GM15510 (cell line): ENCODE measurements around the gene RGS7.

Experiments
- POLR2A ChIP-seq: IDR thresholded peaks from 3 replicates; pipeline ENCODE4 v1.6.1; 2011; ENCODE audit warnings: borderline replicate concordance; ENCODE audit not compliant: insufficient read length; ENCODE audit errors: extremely low read depth

Gene RGS7

GRCh38 chr1:240821925-240822324 lies 535.1 kb downstream of the RGS7 start:
- TF ChIP-seq POLR2A = no peak

GRCh38 chr1:240820816-240821215 lies 536.2 kb downstream of the RGS7 start:
- TF ChIP-seq POLR2A = no peak

DNA sequence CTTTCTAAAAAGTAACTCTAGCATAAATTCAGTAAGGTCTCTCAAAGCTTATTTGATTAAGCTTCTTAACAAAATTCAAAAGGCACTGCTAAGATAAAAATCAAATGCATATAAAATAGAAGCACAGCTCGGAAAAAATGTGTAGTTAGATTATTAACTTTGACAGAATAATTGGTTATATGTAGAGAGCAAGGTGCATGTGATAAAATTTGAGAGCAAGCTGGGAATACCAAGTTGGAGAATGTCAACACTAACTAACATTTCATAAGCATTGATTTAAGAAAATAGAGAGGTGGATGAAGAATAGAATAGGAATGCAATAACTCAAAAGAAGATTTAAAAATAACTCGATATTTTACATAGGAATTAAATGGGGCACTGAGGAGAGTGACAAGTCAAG lies 540.5 kb downstream of the RGS7 start:
- no peak for TF ChIP-seq POLR2A

- TF ChIP-seq POLR2A = no peak
Measured at GRCh38 chr1:240813720-240814119, 543.3 kb downstream of the RGS7 start.

GRCh38 chr1:240811256-240811655 lies 545.7 kb downstream of the RGS7 start:
- no peak for TF ChIP-seq POLR2A

GRCh38 chr1:240808381-240808780 lies 548.6 kb downstream of the RGS7 start:
- no peak for TF ChIP-seq POLR2A

DNA sequence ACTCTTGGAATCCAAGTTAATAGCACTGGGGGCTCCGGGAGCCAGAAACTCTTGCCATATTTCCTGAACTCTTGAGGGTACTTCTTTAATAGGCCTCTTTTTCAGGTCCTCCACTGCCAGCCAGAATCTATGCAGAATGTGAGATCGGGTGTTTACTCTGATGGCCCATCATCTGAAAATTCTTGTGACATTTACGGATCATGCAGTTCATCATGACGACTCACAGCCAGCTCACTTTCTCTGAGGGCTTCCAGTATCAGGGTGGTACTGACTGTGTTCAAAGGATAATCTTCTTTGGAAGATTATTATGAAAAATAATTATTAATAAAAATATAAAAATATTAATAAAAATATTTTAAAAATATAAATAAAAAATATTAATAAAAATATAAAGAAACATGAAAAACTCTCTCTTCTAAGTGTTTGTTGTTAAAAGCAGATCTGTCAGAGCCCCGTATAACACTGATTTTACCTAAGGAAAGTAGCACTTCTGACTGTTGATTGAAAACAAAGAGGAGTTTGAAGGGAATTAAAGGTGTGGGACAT lies 550.7 kb downstream of the RGS7 start:
- no peak for TF ChIP-seq POLR2A

GRCh38 chr1:240804475-240804874 lies 552.5 kb downstream of the RGS7 start:
- no peak for TF ChIP-seq POLR2A

GRCh38 chr1:240803151-240803550 lies 553.9 kb downstream of the RGS7 start:
- TF ChIP-seq POLR2A = no peak

- no peak for TF ChIP-seq POLR2A
Measured at GRCh38 chr1:240802271-240802670, 554.7 kb downstream of the RGS7 start.

GRCh38 chr1:240801442-240801841 lies 555.6 kb downstream of the RGS7 start:
- TF ChIP-seq POLR2A = no peak

DNA sequence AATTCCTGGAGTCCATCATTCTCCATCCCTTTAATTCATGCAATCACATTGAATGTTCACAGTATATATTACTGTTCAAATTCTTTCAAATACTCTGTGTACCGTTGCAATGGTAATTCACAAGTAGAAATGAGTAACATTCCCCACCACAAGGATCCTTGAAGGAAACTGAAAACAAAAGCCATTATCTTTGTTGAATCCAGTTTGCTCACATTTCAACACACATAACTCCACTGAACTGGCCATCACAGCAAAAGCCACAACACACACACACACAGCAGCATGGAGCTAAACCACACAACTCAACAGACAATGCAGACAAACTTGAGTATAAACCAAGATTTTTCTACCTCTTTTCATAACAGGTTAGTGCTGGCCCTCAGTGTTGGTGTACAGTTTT lies 556.7 kb downstream of the RGS7 start:
- no peak for TF ChIP-seq POLR2A

- no peak for TF ChIP-seq POLR2A
Measured at GRCh38 chr1:240797050-240797449, 560.0 kb downstream of the RGS7 start.

- no peak for TF ChIP-seq POLR2A
Measured at GRCh38 chr1:240794046-240794843, 562.8 kb downstream of the RGS7 start.

DNA sequence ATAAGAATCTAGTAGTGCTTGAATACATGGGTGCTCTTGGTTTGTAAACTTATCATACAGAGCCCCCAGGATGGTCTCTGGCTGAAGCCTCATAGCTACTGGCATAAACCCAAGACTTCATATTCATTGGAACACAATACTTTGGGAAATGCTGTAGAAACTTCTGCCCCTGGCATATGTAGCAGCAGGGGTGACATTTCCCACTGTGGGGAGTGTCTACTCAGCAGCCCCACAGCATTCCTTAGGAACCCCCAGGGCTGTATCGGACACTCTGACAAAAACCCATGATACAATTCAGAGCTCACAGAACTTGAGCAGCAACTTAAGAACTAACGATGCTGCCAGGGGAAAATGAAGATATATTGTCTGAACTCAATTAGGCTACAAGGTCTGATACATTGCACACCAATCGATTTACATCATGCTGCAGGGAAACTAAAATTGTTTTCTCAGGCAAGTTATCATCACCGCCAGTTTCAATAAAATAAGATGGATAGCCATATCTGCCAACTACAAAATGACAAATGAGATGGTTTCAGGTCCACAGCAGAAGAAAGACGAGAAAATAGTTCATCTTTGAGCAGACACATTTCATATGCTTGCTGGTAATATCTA lies 564.0 kb downstream of the RGS7 start:
- no peak for TF ChIP-seq POLR2A

DNA sequence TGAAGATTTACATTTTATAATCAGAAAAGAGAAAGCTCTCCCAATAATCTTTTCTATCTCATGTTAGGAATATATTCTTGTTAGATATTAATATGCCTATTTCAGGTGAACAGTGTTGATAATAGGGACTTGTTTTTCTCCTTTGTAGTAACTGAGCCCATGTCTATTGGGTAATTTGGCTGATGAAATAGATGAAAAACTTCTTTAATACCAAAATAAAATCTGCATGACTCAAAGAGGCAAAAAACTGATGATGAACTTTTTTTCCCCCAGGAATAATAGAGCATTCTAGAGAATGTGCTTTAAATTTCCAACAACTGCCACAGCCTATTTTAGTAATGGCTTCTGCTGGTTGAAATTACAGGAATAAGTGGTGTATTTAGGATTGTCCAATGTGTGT lies 566.1 kb downstream of the RGS7 start:
- TF ChIP-seq POLR2A = no peak
